COLO829 (cell line): ENCODE measurements around the gene ALB.

Source experiments
- DNase-seq: peaks from one replicate; pipeline ENCODE4 v3.0.0; 2012; ENCODE audit warnings: low spot score

ALB gene

DNA sequence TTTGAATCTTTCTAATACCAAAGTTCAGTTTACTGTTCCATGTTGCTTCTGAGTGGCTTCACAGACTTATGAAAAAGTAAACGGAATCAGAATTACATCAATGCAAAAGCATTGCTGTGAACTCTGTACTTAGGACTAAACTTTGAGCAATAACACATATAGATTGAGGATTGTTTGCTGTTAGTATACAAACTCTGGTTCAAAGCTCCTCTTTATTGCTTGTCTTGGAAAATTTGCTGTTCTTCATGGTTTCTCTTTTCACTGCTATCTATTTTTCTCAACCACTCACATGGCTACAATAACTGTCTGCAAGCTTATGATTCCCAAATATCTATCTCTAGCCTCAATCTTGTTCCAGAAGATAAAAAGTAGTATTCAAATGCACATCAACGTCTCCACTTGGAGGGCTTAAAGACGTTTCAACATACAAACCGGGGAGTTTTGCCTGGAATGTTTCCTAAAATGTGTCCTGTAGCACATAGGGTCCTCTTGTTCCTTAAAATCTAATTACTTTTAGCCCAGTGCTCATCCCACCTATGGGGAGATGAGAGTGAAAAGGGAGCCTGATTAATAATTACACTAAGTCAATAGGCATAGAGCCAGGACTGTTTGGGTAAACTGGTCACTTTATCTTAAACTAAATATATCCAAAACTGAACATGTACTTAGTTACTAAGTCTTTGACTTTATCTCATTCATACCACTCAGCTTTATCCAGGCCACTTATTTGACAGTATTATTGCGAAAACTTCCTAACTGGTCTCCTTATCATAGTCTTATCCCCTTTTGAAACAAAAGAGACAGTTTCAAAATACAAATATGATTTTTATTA is 28.3 kb downstream of the ALB start:
- DNase-seq: no peak

DNA sequence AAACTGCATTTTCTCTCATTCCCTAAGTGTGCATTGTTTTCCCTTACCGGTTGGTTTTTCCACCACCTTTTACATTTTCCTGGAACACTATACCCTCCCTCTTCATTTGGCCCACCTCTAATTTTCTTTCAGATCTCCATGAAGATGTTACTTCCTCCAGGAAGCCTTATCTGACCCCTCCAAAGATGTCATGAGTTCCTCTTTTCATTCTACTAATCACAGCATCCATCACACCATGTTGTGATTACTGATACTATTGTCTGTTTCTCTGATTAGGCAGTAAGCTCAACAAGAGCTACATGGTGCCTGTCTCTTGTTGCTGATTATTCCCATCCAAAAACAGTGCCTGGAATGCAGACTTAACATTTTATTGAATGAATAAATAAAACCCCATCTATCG is 29.1 kb downstream of the ALB start:
- no peak for DNase-seq

DNA sequence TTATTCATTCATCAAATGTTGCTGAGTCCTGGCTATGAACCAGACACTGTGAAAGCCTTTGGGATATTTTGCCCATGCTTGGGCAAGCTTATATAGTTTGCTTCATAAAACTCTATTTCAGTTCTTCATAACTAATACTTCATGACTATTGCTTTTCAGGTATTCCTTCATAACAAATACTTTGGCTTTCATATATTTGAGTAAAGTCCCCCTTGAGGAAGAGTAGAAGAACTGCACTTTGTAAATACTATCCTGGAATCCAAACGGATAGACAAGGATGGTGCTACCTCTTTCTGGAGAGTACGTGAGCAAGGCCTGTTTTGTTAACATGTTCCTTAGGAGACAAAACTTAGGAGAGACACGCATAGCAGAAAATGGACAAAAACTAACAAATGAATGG is 30.2 kb downstream of the ALB start:
- DNase-seq: no peak

DNA sequence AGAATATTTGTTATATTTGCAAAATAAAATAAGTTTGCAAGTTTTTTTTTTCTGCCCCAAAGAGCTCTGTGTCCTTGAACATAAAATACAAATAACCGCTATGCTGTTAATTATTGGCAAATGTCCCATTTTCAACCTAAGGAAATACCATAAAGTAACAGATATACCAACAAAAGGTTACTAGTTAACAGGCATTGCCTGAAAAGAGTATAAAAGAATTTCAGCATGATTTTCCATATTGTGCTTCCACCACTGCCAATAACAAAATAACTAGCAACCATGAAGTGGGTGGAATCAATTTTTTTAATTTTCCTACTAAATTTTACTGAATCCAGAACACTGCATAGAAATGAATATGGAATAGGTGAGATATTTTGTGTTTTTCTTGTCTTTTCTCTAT is 31.9 kb downstream of the ALB start, which contains the start of gene AFP:
Gene AFP, plus strand, starts transcription at position 238 of the 400 bp plus-strand sequence. Its CDS starts 42 bp downstream, at position 280.
- DNase-seq: no peak

DNA sequence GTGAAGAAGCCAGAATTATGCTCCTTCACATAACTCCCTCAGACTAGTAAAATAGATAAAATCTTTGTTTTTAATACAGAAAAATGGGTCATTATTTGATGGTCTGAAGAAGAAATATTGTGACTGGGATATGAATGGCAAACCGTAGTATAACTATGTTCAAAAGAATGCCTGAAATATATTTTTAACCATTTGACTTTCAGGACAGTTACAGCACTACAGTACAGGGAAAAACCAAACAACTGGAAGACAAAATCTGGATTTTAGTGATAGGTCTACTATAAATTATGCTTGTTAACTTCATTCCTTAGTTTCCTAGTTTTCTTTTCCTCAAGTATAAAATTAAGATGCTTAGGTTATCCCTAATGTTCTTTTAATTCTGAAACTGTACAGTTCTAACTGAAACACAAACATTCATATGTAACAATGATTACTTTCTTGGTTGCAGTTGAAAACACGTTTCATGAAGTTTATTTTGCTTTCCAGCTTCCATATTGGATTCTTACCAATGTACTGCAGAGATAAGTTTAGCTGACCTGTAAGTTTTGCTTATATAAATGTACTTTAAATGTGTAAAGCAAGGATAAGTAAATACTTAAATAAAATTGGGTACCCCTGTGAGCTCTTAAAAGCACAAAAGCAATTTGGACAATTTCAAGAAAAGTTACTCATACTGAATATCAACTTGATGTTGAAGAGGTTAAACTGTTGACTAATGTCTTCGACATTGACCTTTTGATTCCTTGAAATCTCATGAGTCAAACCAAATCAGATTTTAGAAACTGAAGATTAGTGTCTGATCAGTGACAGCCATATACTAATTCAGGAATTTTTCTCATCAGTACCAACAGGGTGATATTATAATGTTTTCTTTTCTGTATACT is 32.8 kb downstream of the ALB start:
- no peak for DNase-seq

DNA sequence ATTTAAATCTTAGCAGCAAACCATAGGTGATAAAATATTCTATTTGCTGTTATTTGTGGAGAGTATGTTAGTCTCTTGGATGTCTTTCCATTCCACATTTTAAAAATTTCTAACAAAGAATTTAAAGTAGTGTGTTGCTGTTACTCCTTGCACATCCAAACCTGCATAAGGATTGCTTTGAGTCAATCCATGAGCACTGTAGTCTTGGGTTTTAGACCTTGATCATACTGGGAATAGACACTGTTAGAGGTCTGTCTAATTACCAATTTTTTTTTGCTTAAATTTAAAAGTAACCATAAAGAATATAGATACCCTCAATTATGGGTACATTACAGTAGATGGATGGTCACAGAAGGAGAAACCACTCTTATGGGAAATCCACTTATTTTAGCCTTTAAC is 33.5 kb downstream of the ALB start:
- DNase-seq: no peak

DNA sequence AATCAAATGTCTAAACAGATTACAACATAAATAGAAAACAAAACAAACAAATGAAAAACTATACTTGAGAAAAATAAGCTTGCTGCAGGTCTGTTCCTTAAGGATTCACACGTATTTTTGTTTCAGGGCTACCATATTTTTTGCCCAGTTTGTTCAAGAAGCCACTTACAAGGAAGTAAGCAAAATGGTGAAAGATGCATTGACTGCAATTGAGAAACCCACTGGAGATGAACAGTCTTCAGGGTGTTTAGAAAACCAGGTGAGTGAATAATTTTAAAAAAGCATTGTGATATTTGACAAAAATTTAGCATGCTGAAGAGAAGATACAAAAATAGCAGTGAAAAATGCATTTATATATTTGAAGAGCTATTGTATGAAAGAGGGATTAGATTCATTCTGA is 34.0 kb downstream of the ALB start:
- no peak for DNase-seq

DNA sequence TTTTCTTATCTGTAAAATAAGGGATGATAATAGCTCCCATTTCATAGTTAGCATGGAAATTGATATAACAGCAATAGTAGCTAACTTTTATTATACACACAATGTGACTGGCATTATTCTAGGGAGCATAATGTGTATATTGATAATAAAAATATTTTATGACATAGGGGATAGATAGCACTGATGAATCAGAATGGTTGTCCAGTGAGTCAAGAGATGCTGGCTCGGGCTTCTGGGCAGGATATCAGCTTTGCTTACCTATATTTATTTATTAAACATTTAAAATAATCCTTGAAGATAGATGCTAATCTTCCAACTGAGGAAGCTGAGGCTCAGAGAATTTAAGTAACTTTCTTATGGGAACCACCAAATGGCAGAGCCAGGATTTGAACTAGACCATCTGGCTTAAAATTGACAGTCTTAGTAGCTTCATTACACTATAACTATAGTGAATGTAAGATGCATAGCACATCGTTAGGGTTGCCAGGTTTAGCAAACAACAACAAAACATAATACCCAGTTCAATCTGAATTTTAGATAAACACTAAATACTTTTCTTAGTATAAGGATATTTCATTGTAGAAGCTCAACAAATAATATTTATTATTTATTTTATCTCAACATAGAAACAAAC is 34.6 kb downstream of the ALB start:
- DNase-seq: no peak

DNA sequence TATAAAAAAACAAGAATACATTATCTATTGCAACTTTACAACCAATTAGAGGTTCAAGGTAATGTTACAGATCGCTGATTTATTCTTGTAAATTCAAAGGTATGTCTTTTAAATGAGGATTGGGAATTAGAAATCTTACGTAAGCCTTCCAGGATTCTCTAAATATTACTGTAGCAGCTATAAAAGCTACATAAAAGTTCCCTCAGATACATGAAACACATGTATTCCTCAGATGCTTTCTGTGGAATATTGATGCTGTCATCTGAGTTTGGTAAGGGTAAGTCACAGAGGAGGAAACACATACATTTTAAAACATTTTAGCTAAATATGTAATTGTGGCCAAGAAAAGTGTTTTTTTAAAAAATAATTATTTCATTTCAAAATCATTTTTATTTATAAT is 35.4 kb downstream of the ALB start:
- no peak for DNase-seq

DNA sequence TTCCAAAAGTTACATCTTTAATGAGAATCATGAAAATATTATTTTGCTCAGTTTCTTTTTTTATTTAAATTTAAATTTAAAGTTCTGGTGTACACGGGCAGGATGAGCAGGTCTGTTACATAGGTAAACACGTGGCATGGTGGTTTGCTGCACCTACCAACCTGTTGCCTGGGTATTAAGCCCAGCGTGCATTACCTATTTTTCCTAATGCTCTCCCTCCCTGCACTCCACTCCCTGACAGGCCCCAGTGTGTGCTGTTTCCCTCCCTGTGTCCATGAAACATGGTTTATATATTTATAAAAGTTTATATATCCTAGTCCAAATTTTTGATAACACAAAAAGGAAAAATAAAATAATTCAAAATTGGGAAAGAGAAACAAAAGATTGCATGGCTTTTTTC is 35.9 kb downstream of the ALB start:
- DNase-seq: no peak

DNA sequence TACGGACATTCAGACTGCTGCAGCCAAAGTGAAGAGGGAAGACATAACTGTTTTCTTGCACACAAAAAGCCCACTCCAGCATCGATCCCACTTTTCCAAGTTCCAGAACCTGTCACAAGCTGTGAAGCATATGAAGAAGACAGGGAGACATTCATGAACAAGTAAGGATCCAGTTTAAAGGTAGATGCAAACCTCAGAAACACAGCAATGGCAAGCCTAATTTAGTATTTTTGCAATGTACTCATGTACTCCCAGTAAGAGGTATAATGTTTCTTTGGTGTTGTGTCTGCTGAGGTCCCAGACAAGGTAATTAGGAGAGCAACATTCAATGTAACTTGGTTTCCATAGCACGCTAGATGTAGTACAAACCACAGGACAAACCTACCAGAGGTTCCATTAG is 36.6 kb downstream of the ALB start:
- no peak for DNase-seq

DNA sequence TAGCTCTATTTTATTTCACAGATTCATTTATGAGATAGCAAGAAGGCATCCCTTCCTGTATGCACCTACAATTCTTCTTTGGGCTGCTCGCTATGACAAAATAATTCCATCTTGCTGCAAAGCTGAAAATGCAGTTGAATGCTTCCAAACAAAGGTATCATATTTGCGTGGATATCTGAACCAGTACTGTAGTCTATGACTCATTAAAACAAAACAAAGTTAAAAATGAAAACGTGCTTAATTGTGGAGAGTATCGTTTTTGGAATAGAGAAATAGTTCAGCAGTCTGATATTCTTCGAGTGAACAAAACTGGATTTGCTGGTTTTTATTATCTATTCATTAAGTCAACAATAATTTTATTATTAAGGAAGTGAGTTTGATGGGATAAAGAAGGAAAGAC is 38.2 kb downstream of the ALB start:
- DNase-seq: no peak

DNA sequence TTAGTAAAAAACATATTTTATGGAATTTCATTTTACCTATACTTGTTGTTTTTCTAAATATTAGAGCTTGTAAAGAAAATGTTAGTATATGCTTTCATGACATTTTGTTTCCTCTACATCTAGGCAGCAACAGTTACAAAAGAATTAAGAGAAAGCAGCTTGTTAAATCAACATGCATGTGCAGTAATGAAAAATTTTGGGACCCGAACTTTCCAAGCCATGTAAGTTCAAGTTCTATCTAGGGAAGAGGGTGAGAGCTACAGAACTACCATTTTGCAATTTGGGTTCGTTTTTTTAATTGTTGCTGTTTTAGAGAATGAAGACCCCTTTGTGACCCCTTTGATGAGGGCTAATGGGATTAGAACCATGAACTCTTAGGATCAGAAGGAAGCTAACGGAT is 39.1 kb downstream of the ALB start:
- DNase-seq: no peak

DNA sequence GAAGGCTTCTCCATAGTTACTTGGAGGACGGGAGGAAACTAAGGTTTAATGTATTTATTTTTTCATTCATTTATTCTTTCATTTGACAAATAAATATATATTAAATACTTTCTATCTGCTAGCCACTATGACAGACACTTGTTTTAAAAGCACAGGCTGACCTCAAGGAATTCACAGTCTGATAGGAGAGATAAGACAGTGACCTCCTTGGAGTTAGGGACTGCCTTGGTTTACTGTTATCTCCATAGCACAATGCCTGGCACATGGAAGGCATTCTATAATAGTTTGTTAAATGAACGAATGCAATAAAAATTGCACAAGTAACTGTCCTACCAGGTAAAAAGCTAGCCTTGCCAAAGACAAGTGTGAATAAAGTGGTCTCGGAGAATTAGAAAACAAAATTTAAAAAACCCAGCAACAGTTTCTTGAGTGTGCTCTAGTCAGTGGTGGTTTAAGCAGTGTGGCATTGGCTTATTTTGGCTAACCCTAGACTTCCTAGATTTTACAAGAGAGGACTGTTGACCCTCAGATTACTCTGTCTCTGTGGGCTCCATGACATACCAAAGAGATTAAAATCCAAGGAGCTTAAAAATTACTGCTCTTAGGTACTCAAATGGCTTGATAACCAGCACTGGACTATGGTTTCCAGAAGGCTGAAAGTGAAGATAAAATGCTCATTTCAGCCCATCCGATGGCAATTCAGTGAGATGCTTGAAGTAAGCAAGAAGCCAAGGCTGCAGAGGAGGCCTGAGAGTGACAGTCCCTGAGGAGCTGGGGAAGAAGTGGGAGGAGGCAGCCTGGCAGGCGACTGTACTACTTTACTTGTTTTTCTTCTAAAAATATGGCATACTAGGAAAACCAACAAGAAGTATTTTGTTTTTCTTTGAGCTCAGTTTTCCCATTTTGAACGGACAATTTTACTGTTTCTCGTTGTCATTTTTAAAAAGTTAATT is 41.6 kb downstream of the ALB start:
- DNase-seq: no peak

DNA sequence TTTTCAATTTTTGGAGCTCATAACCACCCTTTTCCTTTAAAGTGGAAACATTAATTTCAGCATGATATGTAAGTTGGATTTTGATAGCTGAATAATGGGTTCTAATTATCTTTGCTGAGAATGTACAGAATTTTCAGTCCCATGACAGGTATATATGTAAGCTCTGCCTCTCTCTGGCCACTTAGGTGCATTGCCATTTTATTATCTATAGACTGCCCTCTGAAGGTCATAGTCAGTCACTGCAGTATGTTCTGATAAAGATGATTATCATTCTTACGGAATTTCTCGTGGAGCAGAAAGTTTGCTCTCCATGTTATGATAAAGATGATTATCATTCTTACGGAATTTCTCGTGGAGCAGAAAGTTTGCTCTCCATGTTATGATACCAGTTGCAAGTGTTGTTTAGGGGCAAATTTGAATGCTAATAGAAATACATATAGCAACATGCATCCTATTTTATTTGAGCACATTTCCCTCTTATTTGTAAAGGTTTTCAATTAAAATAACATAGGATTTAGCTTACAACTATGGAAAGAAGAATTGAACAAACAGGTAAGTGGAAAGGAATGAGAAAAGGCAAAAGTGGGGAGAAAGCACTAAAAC is 42.4 kb downstream of the ALB start:
- peak; percentile 51 for DNase-seq

DNA sequence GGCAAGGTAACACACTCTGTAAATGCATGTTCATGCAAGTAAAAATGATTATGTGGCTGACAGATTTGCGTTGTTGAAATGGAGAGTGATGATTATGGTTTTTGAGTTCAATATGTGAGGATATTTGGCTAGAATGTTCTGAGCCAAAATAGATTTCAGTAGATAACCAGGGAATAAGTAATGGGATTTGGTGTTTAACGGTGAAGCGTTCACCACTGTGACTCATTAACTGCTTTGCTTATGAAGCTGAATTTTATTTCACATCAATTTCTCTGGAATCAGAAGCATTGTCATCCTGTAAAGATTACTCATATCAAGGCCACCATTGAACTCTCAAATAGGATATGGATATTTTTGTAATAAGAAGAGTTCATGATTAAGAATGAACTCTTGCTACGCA is 43.6 kb downstream of the ALB start:
- DNase-seq: no peak

DNA sequence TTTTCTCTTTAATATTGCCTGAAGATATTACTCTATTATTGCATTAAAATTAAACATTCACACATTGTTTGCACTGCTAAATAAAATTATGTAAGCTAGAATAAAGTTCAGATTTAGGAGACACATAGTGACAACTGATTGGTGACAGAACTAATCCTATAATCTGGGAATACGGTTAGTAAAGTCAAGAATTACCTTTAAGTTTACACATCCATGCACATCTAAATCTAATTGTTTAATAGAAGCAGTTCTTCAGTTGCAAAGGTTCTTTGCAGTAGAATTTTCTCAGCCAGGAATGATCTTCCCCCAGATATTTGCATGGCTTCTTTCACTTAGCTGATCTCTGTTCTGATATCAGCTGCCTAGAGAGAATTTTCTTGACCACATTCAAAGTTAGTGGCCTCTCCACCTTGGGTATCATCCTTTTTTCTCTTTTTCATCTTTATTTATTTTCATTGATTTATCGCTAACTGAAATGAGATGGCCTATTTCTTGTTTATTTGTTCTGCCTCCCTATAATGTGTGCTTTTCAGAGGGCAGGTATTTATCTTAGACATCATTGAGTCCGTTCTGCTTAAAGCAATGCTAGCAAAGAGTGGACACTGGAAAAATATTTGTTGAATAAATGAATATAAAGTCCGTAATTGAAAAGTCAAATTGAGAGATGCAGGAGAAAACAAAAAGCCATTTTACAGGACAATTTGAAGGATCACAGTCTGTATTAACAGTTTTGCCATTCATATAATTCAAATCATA is 44.5 kb downstream of the ALB start:
- no peak for DNase-seq

DNA sequence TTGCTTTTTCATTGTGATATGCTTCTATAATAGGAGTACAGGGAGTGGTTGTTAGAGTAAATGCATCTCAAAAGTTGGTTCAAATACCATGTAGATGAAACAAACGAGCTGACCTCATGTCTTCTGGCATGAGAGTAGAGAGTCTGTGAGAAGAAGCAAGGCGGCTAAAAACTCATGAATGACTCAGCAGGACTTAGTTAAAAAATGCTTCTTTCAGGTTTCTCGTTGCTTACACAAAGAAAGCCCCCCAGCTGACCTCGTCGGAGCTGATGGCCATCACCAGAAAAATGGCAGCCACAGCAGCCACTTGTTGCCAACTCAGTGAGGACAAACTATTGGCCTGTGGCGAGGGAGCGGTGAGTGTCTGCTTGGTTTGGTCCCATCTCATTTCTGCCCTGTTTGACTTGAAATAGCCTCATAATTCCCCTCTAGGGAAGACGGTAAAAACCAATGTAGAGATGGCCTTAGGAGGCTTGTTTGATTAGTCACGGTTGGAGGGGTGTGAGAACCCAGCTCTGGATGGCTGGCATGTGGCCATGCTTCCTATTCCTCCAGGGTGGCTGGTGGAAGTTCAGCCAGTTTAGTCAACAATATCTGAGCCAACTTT is 46.4 kb downstream of the ALB start:
- DNase-seq: peak; percentile 10

DNA sequence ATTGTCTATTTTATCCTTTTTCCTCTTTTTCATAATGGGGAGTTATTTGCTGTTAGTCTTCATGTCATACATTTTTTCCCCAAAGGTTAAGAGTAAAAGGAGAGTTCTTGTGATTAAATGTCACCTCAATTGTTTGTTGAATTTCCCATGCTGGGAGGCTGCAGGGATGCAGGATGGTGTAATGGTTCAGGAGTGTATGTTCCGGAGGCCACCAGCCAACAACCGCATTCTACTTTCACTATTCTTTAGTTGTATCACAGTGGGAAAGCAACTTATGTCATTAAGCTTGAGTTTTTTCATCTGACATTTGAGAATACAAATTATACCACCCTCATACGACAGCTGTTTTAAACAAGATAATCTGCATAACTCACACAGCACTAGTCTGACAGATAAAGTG is 47.3 kb downstream of the ALB start:
- no peak for DNase-seq
